MCF 10A (cell line): ENCODE results near the gene PSMD13. TPM values are rescaled to one million over a fixed set of nuclear protein-coding genes. Genes with fewer than 3 reads are reported as not detected.
A peak's percentile ranks its signal among the peaks of the same experiment; 100 is the strongest.

Source experiments
- BruUV-seq: library from RNA; stranded (reverse); fragments of 400-500 nt; replicated peaks from 2 replicates; lab custom pipeline; 2021; lab: Mats Ljungman, UMichigan
- CTCF ChIA-PET: fragments of 300-600 bp; sonication (Branson Sonifier 250); formaldehyde crosslinking; extraction: SDS; loops from one replicate; lab custom pipeline; 2021; ENCODE audit warnings: antibody characterized with exemption, inconsistent platforms; lab: Yijun Ruan, JAX
- POLR2A ChIA-PET: fragments of 300-600, 350-650 bp; sonication (Branson Sonifier 250); formaldehyde crosslinking; extraction: SDS; loops from one replicate; lab custom pipeline; 2020; ENCODE audit warnings: antibody characterized with exemption, inconsistent platforms; lab: Yijun Ruan, JAX
- DNase-seq: peaks from one replicate; pipeline ENCODE4 v3.0.0-alpha.2; 2018; ENCODE audit not compliant: unreplicated experiment
- H3K27ac Mint-ChIP-seq: one replicate; pipeline ENCODE4 v1.8.0; 2022; ENCODE audit warnings: mild to moderate bottlenecking, low read depth, mixed read lengths; ENCODE audit not compliant: unreplicated experiment
- H3K27me3 Mint-ChIP-seq: one replicate; pipeline ENCODE4 v1.8.0; 2022; ENCODE audit warnings: mixed read lengths; ENCODE audit not compliant: insufficient read depth, unreplicated experiment
- H3K36me3 Mint-ChIP-seq: one replicate; pipeline ENCODE4 v1.8.0; 2022; ENCODE audit warnings: mild to moderate bottlenecking, moderate library complexity, mixed read lengths; ENCODE audit not compliant: insufficient read depth, unreplicated experiment
- H3K4me1 Mint-ChIP-seq: one replicate; pipeline ENCODE4 v1.8.0; 2022; ENCODE audit warnings: mixed read lengths; ENCODE audit not compliant: insufficient read depth, unreplicated experiment
- H3K4me3 Mint-ChIP-seq: one replicate; pipeline ENCODE4 v1.8.0; 2022; ENCODE audit warnings: mild to moderate bottlenecking, moderate library complexity, mixed read lengths; ENCODE audit not compliant: unreplicated experiment
- H3K9me3 Mint-ChIP-seq: one replicate; pipeline ENCODE4 v1.8.0; 2022; ENCODE audit warnings: mixed read lengths; ENCODE audit not compliant: unreplicated experiment
- intact Hi-C: fragments of 100-400 bp; cut with micrococcal nuclease; formaldehyde crosslinking; loops from 2 replicates; pipeline ENCODE4 v1.14.1; 2022
- total RNA-seq: library from RNA; stranded (reverse); gene quantifications from 2 replicates; pipeline ENCODE4 v1.2.3, GENCODE V29; 2022
- TF ChIP-seq, protein P1 (sequence below): fragments of 200-600 bp; IDR thresholded peaks from one replicate; pipeline ENCODE4 v1.8.0; 2022; ENCODE audit warnings: antibody characterized with exemption, mild to moderate bottlenecking; ENCODE audit not compliant: unreplicated experiment

Gene PSMD13
- total RNA-seq, 1 experiment from 2014 or later, result 103 TPM

DNA sequence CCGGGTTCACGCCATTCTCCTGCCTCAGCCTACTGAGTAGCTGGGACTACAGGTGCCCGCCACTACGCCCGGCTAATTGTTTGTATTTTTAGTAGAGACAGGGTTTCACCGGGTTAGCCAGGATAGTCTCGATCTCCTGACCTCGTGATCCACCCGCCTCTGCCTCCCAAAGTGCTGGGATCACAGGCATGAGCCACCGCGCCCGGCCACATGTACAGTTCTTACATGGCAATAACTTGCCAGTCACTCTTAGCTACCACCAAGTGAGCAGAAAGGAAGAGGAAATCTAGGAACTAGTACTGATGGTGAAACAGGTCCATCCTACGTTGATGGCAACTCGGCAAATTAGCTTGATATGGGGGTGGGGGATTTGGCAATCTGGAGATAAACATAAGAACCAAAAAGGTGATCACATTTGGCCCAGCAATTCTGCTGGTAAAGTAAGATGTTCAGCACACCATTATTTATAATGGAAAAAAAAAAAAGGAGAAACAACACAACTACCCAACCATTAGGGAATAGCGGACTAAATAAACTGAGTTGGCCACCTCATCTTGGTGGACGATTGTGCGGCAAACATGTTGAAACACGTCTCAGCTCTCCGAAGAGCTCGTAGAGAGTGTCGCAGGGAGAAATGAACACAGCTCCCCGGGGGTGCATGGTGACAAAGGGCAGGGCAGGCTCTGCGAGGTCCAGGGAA is 46.8 kb downstream of the PSMD13 start:
- no TSS peak for BruUV-seq
- ChIA-PET POLR2A (interaction anchor here (1.2 to 1.5 kb wide), 3 partner anchors 18 to 76 kb away, joined by 3 read pairs; partner anchors contain the start of genes BET1L and RIC8A), CTCF (interaction anchor here (2.2 kb wide), 1 partner anchor 33 kb away, joined by 12 read pairs; no protein-coding TSS in a partner anchor)
- TF ChIP-seq, protein P1, sequence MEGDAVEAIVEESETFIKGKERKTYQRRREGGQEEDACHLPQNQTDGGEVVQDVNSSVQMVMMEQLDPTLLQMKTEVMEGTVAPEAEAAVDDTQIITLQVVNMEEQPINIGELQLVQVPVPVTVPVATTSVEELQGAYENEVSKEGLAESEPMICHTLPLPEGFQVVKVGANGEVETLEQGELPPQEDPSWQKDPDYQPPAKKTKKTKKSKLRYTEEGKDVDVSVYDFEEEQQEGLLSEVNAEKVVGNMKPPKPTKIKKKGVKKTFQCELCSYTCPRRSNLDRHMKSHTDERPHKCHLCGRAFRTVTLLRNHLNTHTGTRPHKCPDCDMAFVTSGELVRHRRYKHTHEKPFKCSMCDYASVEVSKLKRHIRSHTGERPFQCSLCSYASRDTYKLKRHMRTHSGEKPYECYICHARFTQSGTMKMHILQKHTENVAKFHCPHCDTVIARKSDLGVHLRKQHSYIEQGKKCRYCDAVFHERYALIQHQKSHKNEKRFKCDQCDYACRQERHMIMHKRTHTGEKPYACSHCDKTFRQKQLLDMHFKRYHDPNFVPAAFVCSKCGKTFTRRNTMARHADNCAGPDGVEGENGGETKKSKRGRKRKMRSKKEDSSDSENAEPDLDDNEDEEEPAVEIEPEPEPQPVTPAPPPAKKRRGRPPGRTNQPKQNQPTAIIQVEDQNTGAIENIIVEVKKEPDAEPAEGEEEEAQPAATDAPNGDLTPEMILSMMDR, result no peak
- Mint-ChIP-seq H3K4me3 (peak overlapping the region; percentile 43), H3K36me3 (no peaks in the 10 kb centered on the region), H3K27ac (peak overlapping the region; percentile 63), H3K27me3 (peaks cover 36% of the 10 kb centered on the region), H3K4me1 (peaks cover 6% of the 10 kb centered on the region), H3K9me3 (no peaks in the 10 kb centered on the region)
- peak; percentile 36 for DNase-seq
- intact Hi-C loops, result no loop called here

DNA sequence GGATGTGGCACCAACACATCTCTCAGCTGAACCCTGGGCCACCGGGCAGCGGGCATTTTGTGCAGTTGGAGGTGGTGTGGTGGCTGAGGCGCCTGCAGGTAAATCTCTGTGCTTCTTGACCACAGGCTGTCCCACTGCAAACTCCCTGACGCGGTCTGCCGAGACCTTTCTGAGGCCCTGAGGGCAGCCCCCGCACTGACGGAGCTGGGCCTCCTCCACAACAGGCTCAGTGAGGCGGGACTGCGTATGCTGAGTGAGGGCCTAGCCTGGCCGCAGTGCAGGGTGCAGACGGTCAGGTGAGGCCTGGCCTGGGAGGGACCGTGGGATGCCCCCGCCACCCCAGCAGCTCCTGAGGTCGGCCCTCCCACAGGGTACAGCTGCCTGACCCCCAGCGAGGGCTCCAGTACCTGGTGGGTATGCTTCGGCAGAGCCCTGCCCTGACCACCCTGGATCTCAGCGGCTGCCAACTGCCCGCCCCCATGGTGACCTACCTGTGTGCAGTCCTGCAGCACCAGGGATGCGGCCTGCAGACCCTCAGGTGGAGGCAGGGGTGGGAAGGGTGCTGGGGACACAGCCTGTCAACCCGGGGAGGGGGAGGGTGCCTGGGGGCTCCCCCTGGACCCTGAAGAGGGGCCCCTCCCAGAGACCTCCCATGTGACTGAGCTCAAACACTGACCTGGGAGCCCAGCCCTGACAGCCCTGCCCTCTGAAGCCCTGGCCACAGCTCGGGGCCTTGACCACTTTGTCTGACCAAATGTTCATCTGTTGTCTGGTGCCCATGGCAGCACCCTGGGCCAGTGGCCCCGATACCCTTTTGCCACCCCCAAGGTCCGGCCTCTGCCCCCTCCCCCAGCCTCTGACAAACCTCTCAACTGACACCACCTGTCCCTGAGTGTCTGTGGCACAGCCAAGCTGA is 47.6 kb downstream of the PSMD13 start:
- intact Hi-C loops, result no loop called here
- ChIA-PET CTCF (interaction anchor here (2.2 kb wide), 1 partner anchor 34 kb away, joined by 12 read pairs; no protein-coding TSS in a partner anchor), POLR2A (interaction anchor here (0.6 to 1.5 kb wide), 5 partner anchors 19 to 77 kb away, joined by 3 to 4 read pairs (median 3); partner anchors contain the start of genes BET1L, PSMD13 and RIC8A)
- DNase-seq, result no peak
- Mint-ChIP-seq H3K4me3 (peak overlapping the region; percentile 43), H3K4me1 (peaks cover 6% of the 10 kb centered on the region), H3K9me3 (no peaks in the 10 kb centered on the region), H3K36me3 (no peaks in the 10 kb centered on the region), H3K27ac (peak overlapping the region; percentile 63), H3K27me3 (peaks cover 34% of the 10 kb centered on the region)
- BruUV-seq, result no TSS peak
- TF ChIP-seq, protein P1, result no peak

DNA sequence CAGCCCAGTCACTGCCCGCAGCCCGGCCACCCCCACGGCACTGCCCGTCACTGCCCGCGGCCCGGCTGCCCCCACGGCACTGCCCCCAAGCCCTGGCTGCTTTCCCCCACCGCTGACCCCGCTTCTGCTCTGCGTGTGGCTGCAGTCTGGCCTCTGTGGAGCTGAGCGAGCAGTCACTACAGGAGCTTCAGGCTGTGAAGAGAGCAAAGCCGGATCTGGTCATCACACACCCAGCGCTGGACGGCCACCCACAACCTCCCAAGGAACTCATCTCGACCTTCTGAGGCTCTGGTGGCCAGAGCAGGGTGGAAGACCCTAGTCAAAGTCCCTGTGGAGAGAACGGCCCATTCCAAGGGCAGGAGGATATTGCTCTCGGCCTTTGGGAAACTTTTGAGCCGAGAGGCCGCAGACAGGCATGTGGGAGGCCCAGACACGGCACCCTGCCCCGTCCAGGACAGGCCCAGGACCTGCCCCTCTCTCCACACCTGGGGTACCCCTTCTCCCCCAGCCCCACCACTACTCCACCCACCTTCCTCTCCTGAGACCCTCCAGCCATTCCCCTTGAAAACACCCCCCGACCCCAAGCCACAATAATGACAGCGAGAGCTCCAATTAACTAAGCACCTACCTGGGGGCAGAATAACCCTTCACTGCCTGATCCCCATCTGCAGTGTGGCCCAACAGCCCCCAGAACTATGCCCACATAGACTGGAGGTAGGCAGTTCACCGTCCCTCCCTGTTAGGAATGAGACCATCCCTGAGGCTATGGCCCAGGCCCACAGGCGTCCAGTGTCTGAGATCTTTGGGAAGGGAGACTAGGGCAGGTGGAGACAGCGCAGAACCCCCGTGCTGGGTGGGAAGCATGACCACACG is 48.5 kb downstream of the PSMD13 start:
- Mint-ChIP-seq H3K27me3 (peaks cover 34% of the 10 kb centered on the region), H3K9me3 (no peaks in the 10 kb centered on the region), H3K4me1 (peaks cover 6% of the 10 kb centered on the region), H3K4me3 (no peak overlapping the region), H3K36me3 (no peaks in the 10 kb centered on the region), H3K27ac (no peak overlapping the region)
- BruUV-seq, result no TSS peak
- intact Hi-C loops, result no loop called here
- no peak for DNase-seq
- ChIA-PET CTCF (interaction anchor here (1.2 kb wide), 1 partner anchor 34 kb away, joined by 3 read pairs; no protein-coding TSS in a partner anchor), POLR2A (interaction anchor here (0.6 to 1.3 kb wide), 3 partner anchors 26 to 48 kb away, joined by 3 to 4 read pairs (median 3); partner anchors contain the start of gene PSMD13)
- TF ChIP-seq, protein P1, result no peak
